Measurements from ENCODE around the gene SOX30.
"Not testable (repeated sequence)": the region's sequence is repeated elsewhere in the genome, so short reads cannot be mapped to it uniquely, and the experiment has no call there.

SOX30 gene

DNA sequence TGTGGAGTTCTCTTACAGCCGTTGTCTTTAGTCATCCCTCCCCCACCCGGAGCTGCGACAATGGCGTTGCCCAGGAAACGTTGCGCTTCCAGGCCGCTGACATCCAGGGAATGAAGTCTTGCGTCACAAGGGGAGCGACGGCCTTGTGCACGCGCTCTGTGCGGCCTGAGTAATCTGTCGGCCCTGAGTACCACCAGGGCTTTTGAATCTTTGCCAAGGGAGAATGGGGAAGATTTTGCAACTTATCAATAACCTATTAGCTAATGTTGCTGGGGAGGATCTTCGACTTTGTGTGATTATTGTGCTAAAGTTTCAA lies at the start of gene SOX30:
Gene SOX30 (minus strand): TSS at position 62 of the 316 bp plus-strand sequence. CDS start 360 bp downstream, outside the sequence.
- DNase-seq = no peak

DNA sequence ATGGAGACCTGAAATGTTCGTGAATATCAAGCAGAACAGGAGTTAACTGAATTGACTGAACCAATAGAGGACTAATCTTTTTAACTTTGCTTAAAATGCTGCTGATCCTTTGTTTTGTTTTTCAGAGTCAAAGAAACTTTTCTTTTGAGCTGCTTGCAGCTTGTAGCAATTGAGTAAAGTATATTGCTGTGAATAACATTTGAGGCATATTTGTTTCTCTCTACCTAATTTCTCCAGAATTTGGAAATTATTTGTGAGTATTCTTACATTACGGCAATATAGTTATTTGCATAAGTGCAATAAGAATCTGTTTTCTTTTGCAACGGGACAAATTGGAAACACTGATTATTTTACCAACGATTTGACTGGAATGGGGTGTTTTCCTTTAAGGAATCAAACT lies 46.4 kb upstream of the SOX30 start:
- DNase-seq = not testable (repeated sequence)

DNA sequence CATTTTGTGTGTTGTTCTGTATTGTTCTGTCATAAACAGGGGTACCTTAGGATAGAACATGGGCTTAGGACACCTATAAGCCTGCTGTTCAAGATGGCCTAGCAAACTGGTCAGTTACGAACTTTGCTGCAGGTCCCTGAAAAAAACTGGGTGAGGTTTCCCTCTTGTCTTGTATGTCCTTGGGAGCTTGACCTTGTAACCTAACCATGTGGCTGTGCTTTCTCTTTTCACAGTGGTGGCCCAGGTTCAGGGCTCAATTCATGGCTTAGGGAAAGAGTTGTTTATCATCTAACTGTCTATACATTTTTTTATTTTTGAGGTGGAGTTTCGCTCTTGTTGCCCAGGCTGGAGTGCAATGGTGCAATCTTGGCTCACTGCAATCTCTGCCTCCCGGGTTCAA lies 43.9 kb upstream of the SOX30 start:
- not testable (repeated sequence) for DNase-seq

DNA sequence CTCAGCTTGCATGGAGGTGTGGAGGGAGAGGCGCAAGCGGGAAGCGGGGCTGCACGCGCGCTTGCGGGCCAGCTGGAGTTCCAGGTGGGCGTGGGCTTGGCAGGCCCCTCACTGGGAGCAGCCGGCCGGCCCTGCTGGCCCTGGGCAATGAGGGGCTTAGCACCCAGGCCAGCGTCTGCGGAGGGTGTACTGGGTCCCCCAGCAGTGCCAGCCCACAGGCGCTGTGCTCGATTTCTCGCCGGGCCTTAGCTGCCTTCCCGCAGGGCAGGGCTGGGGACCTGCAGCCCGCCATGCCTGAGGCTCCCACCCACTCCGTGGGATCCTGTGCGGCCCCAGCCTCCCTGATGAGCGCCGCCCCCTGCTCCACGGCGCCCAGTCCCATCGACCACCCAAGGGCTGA lies 41.6 kb upstream of the SOX30 start:
- not testable (repeated sequence) for DNase-seq

DNA sequence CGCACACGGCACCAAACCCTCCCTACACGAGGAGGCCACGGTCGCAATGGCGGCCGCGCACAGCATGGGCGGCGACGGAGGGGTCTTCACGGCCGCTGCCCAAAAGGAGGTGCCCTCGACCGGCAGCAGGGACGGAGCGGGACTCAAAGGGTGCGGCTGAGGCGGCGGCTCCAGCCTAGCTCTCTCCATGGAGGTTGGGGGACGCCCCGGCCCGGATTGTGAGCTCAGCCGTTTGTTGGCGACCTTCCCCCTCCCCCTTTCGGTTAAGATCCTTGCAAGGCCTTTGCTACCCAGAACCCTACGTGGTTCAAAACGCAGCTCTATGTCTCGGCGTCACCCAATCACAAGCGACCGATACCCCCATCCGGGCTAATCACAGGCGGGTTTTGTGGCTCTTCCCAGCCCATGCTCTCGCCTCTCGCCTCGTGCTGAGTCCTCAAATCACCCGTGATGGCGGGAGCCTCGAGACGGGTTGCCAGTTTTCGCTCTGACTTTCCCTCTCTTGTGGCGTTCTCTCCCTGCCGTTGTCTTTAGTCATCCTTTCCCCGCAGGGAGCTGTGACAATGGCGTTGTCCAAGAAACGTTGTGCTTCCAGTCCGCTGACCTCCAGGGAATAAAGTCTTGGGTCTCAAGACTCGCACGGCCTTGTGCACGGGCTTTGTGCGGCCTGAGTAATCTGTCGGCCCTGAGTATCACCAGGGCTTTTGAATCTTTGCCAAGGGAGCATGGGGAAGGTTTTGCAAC lies 38.6 kb upstream of the SOX30 start:
- no peak for DNase-seq

DNA sequence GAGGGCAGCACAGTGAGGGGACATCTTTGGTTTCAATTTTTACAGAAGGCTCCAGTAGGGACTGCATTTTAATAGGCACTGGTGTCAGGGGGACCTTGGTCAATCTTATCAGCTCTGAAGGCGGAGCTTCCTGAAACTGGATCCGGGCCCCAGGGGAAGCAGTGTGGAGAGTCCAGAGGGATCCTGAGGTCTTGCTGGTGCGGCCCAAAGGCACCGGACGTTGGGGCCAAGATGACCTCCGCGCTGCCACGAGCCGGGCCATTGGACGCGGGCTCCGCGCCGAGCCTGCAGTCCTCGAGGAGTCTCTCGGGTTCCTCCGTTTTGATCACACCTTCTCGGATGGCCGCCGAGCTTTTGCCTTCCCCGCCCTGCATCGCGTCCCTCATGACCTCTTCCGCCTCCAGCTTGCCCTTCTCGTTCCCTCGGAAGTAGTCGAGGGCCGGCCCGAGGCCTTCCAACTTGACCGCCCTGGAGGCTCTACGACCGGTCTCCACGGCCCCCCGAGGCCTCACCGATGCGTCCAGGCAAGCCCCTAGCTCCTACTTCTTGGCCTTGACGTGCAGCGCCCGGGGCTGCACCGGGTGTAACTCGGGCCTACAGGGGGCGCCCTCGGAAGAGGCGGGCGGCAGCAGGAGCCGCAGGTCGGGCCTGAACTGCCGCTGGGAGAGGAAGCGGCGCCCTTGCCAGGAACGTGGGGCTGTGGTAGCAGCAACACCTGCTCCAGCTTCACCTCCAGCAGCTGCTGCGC lies 37.9 kb upstream of the SOX30 start:
- no peak for DNase-seq

DNA sequence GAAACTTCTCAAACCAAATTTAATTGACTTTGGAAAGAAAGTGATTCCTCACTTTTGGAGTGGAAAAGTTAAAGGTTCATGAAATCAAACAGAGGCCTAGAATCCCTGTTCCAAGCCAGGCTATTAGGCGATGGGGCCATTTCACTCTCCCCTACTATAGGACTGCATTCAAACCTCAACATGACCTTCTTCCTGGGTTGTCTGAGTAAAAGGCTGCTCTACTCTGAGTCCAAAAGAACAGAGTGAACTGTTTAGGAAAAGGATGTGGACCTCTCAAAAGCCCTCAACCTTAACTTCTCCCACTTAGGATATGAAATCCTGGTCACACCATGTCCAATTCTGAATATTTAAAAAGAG lies 34.9 kb upstream of the SOX30 start:
- no peak for DNase-seq

DNA sequence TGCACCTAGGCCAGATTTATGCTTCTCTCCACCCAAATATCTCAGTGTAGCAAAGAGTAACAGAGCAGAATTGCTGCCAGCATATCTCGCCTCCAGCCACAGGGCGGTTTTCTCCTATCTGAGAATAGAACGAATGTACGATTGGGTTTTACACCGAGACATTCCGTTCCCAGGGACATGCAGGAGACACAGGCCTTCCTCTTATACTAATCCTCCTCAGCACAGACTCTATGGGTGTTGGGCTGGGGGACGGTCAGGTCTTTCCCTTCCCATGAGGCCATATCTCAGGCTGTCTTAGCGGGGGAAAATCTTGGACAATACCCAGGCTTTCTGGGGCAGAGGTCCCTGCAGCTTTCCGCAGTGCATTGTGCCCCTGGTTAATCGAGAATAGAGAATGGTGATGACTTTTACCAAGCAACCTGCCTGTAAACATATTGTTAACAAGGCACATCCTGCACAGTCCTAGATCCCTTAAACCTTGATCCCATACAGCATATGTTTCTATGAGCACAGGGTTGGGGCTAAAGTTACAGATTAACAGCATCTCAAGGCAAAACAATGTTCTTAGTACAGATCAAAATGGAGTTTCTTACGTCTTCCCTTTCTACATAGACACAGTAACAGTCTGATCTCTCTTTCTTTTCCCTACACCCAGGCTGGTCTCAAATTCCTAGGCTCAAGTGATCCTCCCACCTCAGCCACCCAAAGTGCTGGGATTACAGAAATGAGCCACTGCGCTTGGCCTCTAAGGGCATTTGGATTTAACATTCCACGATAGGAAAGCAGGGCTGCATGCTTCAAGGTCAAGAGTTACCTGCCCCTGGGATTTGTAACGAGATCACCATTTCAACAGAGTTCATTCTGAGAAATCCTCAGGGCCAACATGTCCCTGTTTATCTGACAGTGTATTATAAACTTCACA lies 34.3 kb upstream of the SOX30 start:
- not testable (repeated sequence) for DNase-seq

DNA sequence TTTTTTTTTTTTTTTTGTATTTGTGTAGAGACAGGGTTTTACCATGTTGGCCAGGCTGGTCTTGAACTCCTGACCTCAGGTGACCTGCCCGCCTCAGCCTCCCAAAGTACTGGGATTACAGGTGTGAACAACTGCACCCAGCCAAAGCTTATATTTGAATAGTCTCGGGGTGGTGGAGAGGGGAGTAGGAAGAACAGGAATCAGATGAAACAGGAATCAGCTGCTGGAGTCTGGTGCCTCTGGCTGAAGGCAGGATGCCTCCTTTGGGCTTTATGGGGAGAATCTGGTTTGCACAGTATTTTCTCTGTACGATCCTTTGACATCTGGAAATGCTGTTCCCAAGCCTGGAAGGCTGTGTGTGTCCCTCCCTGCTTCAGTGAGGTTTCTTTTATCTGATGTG lies 30.0 kb upstream of the SOX30 start:
- no peak for DNase-seq

DNA sequence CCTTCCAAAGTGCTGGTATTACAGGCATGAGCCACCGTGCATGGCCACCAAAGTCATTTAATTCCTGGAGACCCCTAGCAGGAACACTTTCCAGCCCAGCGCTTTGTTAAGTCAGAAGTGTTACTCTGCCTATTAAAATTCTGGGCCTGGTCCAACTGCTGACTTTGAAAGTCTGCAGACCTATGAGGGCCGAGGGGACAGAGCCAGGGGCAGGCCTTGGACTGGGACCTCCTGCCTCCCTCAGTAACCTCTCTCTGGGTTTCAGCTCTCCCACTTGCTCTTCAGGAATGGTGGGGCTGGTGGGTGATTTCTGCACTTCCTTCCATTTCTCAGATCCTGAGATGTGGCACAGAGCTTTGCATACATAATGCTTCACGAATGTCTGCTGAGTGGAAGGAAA lies 28.8 kb upstream of the SOX30 start:
- no peak for DNase-seq

DNA sequence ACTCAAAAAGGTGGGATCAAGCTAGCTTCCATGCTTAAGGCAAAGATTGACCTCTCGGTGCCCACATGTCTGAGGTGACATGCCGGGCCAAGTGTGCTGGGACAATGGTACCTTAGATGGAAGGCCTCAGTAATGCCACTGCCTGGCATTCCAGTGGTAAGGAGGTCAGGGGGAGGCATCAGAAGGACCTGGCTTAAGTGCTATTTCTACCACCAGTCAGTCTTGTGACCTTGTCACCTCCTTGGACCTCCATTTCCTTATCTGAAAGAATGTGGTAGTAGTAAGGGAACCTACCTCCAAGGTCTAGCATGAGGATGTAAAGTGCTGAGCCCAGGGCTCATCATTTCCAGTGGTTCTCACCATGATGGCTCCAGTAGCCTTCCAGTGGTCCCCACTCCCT lies 28.0 kb upstream of the SOX30 start:
- DNase-seq = no peak

DNA sequence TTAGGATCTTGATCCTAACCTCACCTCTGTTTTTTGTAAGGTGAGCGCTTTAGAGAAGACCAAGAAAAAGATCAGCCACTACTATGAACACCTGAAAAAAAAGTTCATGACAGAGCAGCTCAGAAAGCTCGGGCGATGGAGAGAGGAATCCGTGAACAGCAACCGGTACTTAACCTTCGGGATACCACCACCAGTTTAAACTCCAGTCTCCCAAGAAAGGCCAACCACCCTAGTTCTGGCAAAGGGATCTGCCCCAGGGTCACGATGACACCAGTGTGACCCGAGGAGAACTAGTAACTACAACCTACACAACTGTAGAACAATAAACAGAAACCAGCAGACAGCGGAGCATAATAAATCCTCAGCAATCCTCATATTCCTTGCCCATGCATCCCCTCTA lies 27.6 kb upstream of the SOX30 start:
- no peak for DNase-seq

DNA sequence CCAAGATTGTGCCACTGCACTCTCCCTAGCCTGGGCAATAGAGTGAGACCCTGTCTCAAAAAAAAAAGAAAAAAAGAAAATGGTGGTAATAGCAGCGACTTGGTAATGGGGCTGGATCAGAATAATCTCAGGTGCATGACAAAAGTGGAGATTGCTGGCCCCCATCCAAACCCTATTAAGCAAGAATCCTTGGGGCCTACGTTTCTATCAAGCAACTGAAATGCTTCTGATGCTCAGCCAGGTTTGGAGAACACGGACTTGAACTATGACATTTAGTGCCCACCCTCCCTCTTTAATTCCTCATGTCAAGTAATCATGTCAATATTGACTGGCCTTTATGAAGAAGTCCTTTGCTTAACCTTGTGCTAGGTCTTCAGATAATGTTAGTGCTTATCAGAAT lies 25.7 kb upstream of the SOX30 start:
- no peak for DNase-seq

DNA sequence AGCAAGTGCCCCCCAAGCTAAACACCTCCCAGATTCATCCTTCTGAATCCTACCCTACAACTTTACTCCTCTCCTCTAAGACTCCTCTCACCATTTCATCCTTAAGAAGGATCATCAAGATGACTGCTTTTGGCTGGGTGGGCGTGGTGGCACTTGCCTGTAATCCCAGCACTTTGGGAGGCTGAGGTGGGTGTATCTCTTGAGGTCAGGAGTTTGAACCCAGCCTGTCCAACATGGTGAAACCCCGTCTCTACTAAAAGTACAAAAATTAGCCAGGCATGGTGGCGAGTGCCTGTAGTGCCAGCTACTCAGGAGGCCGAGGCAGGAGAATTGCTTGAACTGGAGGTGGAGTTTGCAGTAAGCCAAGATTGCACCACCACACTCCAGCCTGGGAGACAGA lies 22.1 kb upstream of the SOX30 start:
- DNase-seq = not testable (repeated sequence)

DNA sequence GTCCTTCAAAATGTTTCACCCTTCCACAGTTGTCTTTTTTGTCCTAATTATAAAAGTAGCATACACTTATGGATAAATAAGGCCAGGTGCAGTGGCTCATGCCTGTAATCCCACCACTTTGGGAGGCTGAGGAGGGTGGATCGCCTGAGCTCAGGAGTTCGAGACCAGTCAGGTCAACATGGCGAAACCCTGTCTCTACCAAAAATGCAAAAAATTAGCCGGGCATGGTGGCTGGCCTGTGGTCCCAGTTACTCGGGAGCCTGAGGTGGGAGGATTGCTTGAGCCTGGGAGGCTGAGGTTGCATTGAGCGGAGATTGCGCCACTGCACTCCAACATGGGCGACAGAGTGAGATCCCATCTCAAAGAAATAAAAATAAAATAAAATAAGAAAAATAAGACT lies 20.7 kb upstream of the SOX30 start:
- DNase-seq = no peak

DNA sequence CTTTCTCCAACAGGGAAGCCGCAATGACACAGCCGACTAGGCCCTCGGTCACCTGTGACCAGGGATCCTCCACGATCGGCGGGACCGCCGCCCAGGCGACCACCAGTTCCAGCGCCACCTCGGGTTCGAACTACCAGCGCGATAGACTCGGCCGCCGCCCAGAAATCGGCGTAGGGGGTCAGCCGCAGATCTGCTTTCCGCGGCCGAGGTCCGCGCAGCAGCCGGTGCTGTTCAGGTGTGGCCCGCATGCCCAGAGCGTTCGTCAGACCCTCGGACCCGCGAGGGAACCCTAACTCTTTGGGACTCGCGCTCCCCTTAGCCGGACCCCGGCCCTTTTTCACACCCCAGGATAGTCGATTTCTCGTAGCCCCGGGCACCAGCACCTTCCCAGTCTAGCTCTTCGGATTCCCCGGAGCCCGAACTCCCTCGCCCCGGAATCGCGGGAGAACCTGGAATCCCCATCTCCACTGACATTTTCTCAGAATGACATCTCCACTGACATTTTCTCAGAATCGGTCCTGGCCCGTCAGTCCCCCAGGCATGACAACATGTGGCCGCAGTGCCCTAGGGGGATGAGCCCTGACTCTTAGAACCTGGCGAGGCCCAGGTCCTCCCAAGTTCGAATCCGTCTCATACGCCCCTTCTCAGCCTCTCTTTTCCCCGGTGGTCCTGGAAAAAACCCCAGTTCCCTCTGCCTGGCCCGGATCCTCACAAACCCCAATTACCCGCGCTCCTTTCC lies 19.5 kb upstream of the SOX30 start:
- DNase-seq = no peak

DNA sequence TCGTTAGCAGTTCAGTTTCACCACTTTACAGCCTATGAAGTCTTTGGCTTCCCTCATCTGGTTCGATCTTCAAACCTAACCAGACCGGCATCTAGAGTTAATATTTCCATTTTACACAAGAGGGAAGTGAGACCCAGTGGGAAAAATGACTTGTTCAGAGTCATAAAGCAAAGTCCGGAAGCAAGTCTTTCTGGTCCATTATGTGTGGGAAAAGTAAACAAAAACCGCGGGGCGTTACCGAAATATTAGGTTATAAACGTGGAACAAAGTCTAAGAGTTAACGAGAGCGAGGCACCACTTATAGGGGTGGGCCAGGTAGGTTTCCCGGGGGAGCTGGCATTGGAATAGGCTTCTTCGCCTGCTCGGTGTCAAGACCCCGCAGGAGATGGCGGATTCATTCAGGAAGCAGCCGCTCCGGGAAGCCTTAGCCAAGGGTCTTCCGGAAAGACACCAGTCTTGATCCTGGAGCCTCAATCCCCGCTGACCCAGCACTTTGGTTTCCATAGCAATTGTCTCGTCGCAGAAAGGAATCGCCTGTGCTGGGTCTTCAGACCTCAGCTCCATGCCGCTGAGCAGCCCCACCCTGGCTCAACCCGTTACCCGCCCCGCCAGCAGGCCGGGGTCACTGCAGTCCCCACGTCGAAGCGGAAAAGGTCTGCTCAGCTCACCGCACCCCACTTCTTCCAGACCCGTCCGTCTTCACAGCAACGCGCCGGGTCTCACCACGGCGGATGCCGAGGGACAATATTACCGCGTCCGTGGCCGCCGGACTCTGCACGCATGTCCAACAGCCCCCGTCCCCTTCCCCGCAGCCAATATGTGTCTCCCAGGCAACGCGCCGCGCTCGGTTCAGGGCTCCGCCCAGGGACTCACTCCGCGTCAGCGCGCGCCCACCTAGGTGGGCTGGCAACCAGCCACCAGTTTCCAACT lies 18.7 kb upstream of the SOX30 start, which contains the start of gene C5orf52:
Gene C5orf52 (plus strand): TSS at position 872 of the 930 bp plus-strand sequence. CDS start 82 bp downstream, outside the sequence.
- no peak for DNase-seq

DNA sequence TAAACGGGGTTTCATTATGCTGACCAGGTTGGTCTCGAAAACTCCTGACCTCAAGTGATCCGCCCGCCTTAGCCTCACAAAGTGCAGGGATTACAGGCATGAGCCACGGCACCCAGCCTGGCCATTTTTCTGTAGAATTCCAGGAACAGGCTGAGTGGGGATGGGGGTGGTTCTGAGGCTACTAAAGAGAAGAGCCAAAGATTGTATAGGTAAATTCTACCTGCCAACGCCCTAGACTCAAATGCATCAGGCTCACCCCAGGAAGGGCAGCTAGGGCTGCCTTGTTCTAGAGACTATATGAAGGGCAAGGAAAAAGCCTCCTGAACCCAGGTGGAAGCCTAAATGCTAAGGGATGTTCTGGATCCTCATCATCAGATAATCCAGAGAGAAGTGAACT lies 17.5 kb upstream of the SOX30 start:
- no peak for DNase-seq

DNA sequence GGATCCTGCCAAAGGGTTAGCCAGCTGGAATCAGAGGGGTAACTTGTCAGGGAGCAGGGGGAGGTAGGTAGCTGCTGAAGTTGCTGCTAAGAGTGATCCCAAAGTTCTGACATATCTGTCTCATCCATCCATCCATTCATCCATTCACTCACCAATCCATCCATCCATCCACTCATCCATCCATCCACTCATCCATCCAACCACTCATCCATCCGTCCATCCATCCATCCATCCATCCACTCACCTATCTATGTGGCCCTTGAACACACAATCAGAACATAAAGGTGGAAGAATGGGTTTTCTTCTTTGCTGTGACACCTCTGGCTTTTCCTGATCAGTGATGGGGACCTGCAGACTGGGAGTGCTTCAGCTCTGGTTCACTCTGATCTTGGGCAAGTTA lies 16.1 kb upstream of the SOX30 start:
- no peak for DNase-seq

DNA sequence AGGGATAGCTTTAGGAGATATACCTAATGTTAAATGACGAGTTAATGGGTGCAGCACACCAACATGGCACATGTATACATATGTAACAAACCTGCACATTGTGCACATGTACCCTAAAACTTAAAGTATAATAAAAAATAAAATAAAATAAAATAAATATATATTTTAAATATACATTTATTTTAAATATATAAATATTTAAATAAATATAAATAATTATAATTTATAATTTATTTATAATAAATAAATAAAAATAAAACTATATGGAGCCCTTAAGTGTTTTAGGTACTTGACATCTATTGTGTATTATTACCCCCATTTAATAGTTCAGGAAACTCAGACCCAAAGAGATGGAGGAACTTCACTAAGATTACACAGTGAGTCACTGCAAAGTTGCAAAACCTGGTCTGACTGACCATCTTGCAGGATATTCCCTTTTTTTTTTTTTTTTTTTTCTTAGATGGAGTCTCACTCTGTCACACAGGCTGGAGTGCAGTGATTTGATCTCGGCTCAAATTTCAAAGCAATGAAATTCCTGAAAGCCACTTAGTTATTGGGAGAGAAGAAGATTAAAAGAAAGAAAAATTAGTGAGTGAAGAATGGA lies 13.3 kb upstream of the SOX30 start:
- no peak for DNase-seq

Data from bone marrow (tissue), 2 donors.